ENCODE measurements around the gene MKRN1. TPM values are rescaled to one million over a fixed set of nuclear protein-coding genes. Genes with fewer than 3 reads are reported as not detected.

MKRN1 gene
- total and polyA plus RNA-seq, 2 of the 4 experiments (the other 2 are of a cell fraction), result 47.2 to 83.0 TPM

Other genes starting within 250 kb of the MKRN1 start
- 43.2 and 97.2 TPM in 2 replicates for gene SLC37A3, start 81.0 kb downstream of the MKRN1 start, total RNA-seq (2012; rRNA removed)
- gene SLC37A3, start 81.0 kb downstream of the MKRN1 start, polyA plus RNA-seq (2012; rRNA removed), result 36.3 and 45.3 TPM in 2 replicates
- gene RAB19, start 75.4 kb downstream of the MKRN1 start, total RNA-seq (2012; rRNA removed), result not detected in 2 replicates
- not detected in 2 replicates for gene RAB19, start 75.4 kb downstream of the MKRN1 start, polyA plus RNA-seq (2012; rRNA removed)
- gene DENND2A, start 161.3 kb upstream of the MKRN1 start, total RNA-seq (2012; rRNA removed), result 7.5 and 7.8 TPM in 2 replicates
- 7.4 and 10.3 TPM in 2 replicates for gene DENND2A, start 161.3 kb upstream of the MKRN1 start, polyA plus RNA-seq (2012; rRNA removed)
- gene ADCK2, start 193.4 kb upstream of the MKRN1 start, total RNA-seq (2012; rRNA removed), result 7.5 and 10.0 TPM in 2 replicates
- 6.9 and 7.1 TPM in 2 replicates for gene ADCK2, start 193.4 kb upstream of the MKRN1 start, polyA plus RNA-seq (2012; rRNA removed)
- 81.7 and 136 TPM in 2 replicates for gene NDUFB2, start 217.2 kb upstream of the MKRN1 start, total RNA-seq (2012; rRNA removed)
- gene NDUFB2, start 217.2 kb upstream of the MKRN1 start, polyA plus RNA-seq (2012; rRNA removed), result 143 and 170 TPM in 2 replicates

All from IMR-90 (cell line).